Middle frontal gyrus (tissue), 1 donor: ENCODE results near the gene LYL1.

Source experiments
- DNase-seq: peaks from one replicate; pipeline ENCODE4 v3.0.0-alpha.2; 2015; ENCODE audit warnings: low spot score; ENCODE audit errors: extremely low spot score

LYL1 gene

GRCh38 chr19:13092606-13093235, 9.9 kb downstream of the LYL1 start:
- DNase-seq, result no peak

GRCh38 chr19:13092158-13092543, 10.5 kb downstream of the LYL1 start:
- DNase-seq, result no peak

- DNase-seq, result no peak
These were observed 11.1 kb downstream of the LYL1 start for GRCh38 chr19:13091400-13092157.

DNA sequence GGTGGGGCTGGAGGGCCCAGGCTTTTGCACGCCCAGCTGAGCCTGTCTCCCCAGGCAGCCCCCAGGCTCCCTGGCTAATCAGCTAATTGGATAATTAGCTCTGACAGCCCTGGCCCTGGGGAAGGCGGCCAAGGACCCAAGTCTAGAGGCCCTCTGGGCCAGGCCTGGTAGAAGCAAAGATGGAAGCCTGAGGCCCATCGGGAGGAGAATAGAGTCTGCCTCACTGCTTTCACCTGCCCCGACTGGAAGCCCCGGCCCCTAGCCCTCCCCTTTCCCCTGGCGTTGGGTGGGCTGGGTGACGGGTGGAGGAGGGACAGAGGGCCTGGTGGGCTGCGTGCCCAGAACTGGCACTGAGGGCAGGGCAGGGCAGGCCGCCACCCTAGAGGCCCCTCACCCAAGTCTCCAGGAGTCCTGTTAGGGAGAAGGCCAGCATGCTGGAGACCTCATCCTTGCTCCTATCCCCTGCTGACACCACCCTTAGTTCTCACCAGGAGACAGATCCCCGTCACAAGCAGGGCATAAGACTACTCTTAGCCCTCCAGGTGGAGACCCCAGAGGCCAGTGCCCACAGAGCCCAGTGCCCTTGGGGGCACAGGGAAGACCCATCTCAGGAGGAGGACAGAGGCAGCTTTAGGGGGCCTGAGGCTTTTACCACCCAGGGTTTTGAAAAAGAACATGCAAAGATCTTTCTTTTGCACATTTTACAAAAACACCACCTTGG, 12.0 kb downstream of the LYL1 start:
- DNase-seq, result no peak

DNA sequence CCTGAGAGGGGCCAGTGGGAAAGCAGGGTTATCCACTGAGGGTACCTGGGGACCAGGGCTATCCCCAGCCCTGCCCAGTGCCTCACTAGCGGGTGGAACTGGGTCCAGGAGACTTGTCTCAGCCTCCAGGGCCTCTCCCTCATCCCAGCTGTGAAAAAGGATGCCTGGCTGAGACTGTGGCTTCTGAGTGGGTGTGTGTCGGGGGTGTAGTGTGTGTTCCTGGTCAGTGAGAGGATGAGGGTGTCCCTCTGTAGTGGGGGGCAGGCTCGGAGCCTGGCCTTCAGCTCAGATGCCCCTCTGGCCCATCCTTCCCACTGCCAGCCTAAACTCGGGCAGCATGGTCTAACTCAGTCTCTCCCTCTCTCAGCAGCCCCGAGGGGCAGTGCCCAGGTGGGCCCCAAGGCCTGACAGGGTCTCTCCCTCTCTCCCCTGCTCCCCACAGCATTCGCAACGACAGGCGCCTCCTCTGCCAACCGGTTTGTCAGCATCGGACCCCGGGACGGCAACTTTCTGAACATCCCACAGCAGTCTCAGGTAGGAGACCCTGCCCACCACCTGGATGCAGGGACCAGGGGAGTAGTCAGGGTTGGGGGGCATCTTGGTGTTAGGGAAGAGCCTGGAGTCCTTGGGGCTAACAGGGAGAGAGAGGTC, 12.7 kb downstream of the LYL1 start:
- no peak for DNase-seq

- DNase-seq, result no peak
These were observed 13.4 kb downstream of the LYL1 start for GRCh38 chr19:13089139-13089856.

- DNase-seq, result no peak
These were observed 14.7 kb downstream of the LYL1 start for GRCh38 chr19:13087795-13088537.

DNA sequence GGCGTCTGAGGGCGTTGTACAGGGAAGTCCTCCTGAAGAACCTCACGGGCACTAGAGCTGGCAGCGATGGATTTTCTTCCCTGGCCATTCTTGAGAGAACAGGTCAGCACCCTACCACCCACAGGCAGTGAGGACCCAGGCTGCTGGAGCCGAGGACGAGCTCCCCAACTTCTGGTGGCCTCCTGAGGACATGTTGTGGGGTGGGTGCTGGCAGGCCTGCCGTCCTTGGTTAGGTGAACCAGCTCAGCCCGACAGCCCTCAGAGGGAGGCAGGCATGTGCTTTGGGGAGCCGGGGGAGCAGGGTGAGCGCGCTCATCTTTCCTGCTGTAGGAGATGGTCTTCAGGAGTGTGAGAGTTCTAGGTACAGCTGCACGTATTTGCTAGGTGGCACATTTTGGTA, 15.4 kb downstream of the LYL1 start:
- DNase-seq, result no peak

DNA sequence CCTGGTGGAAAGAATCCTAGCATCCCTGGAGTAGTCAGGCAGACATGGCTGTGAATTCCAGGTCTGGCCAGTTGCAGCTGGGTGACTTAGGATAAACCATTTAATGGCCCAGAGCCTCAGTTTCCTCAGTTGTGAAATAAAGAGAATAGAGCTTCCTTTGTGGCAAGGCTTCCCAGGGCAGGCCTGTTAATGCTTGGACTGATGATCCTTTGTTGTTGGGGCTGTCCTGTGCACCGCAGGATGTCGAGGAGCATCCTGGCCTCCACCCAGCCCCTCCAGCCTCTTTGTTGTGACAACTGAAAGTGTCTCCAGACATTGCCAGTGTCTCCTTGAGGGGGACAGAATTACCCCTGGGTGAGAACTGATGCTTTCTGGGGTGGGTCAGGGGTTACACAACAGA, 16.3 kb downstream of the LYL1 start:
- no peak for DNase-seq

- no peak for DNase-seq
These were observed 17.0 kb downstream of the LYL1 start for GRCh38 chr19:13085666-13086065.

GRCh38 chr19:13083627-13084026, 19.0 kb downstream of the LYL1 start:
- no peak for DNase-seq

GRCh38 chr19:13083008-13083404, 19.7 kb downstream of the LYL1 start:
- no peak for DNase-seq

- DNase-seq, result no peak
These were observed 20.3 kb downstream of the LYL1 start for GRCh38 chr19:13082192-13083007.

DNA sequence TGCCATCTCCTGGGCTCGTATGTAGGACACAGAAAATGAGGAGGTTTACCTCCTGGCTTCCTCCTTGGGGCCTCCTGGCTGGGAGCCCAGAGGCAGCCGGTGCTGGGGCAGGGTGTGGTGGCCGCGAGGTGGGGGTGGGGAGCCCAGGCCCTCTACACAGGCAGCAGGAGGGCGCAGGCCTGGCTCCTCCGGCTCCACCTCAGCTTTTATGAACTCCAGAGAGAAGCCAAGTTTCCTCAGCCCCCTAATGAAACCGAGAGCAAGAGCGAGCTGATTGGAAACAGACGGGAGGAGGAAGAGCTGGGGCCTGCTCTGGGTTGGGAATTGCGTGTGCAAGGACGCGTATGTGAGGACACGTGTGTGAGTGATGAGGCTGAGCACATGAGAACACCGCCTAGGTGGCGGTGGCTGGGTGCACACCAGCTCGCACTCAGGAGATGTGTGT, 23.1 kb downstream of the LYL1 start:
- no peak for DNase-seq

GRCh38 chr19:13078897-13079541, 23.6 kb downstream of the LYL1 start:
- no peak for DNase-seq

GRCh38 chr19:13078381-13078780, 24.3 kb downstream of the LYL1 start:
- DNase-seq, result no peak

DNA sequence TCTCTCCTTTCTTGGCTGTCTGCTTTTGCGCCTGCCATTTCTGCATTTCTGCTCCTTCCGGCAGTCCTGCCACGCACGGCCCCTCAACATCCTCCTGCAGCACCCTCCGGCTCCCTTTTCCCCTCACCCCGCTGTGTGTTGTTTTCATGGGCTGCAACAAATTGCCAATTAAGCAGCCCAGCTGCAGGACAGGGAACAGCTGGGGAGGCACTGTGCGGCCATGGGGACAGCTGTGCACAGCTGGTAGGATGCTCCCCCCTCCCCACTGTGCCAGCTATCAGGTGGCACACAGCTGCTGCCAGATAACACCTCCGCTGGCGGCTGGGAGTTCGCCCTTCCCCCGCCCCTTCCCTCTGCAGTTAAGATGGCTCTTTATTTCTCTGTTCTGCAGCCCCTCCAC, 25.4 kb downstream of the LYL1 start:
- no peak for DNase-seq

GRCh38 chr19:13076787-13077186, 25.9 kb downstream of the LYL1 start:
- no peak for DNase-seq

GRCh38 chr19:13076320-13076719, 26.3 kb downstream of the LYL1 start:
- DNase-seq, result no peak
